ENCODE measurements around the gene P4HB.

The P4HB gene

DNA sequence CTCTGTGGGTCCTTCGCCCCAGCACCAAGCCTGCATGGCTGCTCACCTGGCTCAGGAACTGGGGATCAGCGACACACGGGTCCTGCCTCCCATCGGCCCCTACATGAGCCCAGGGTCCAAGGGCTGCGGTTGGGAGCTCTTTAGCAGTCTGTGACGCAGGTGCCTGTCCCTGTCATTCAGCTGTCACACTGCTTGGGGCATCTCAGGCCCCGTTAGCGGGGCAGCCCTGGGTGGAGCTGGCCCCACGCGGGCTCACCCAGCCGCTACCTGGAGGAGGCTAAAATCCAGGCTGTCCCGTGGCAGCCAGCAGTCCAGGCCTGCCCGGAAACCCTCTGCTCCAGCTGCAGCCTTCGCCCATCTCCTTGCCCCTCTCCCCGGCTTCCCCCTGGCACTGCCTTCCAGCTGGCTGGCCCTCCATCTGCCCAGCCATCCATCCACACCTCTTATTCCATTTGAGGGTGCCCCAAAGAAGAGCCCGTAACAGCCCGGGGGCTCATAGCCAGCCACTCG, 53.1 kb downstream of the P4HB start:
- no peak for DNase-seq

DNA sequence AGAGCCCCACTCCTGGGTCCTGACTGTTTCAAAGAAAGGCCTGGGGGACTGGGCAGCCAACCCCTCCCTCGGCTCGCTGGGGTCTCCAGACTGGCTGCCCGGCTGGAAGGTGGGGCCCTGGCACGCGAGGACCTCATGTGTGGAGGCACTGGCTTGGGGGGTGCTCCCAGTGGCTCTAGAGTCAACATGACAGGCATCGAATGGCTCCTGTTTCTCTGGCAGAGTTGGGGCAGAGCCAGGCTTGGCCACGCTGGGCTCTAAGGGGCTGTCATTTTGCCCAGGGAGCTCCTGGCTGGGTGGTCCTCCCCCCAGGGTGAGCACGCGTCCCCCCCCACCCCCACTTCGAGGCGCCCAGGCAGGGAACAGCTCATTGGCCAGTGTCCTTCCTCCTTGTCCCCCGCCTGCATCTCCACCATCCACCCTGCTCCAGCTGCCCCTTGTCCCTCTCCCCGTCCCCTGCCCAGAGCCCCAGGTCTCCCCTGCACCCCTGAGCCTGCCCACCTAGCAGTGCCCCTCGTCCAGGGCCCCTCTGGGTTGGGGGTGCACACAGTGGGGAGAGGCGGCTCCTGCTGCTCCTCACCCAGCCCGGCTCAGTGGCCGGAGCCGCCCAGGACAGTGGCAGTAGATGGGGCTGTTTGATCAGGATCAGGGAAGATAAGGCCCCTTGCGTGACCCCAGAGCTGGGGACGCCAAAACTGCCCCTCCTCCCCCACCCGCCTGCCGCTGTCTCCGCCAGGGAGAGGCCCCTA, 53.7 kb downstream of the P4HB start:
- DNase-seq = no peak

DNA sequence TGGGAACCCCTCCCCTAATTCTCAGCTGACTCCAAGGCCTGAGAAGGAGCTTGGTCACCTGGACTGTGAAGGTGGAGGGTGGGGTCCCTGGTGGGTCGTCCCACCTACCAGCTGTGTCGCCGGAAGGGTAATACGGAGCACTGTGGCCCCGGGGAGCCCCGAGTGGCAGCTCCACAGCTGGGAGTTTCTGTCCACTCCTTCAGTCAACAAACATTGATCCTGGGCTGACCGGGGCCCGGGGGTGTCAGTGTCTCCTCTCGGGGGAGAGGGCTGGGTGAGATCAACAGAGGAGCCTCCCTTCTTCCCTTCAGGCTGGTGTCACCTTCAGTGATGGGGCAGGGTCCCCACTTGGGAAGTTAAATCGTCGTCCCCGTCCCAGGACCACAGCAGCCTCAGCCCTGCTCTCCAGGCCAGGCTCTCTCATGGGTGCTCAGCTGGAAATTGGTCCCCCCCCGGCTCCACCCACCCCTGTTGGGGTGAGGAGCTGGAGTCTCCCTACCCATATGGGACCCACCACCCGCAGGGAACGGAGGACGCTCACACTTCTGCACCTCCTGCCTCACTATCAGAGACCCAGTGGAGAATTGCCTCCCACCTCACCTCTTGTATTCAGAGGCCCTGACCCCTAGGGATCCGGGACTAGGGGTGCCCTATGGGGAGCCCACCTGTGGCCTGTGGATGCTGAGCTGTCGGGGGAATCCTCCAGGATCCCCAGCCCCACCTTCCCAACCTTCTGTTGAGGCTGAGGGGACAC, 54.5 kb downstream of the P4HB start:
- no peak for DNase-seq

DNA sequence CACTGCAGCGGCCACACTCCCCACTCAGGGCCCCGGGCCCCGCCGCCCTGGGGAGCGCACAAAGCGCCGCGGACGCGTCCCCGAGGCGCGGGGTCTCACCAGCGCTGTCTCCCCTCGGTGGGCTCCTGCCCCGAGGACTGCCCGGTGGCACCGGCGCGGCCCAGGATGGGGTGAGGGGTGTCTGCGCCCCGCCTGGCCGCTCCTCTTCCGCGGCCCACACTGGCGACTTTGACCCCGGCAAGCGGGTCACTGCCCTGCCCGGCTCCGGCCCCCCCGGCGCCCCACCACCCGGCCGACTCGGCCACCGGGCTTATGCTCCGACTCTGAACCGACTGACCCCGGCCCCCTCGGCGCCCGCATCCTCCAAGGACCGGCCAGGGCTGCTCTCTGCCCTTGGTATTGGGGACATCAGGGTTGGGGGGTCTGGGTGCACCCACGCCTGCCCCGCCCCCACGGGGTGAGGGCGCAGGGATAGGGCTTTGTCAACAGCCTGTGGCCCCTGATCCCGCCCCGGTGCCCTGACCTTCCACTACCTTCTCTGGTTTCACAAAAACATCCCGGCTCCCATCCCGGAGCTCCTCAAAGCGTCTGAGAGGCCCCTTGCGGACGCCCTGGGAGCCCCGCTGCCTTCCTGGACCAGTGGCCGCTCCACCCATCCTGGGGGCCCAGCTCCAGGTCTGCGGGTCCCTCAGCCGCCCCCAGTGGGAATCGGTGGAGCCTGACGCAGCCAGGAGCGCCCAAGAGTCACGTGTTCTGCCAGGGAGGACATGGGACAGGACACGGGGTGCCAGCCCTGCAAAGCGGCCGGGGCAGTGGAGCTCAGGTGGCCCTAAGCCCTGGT, 55.6 kb downstream of the P4HB start:
- no peak for DNase-seq

DNA sequence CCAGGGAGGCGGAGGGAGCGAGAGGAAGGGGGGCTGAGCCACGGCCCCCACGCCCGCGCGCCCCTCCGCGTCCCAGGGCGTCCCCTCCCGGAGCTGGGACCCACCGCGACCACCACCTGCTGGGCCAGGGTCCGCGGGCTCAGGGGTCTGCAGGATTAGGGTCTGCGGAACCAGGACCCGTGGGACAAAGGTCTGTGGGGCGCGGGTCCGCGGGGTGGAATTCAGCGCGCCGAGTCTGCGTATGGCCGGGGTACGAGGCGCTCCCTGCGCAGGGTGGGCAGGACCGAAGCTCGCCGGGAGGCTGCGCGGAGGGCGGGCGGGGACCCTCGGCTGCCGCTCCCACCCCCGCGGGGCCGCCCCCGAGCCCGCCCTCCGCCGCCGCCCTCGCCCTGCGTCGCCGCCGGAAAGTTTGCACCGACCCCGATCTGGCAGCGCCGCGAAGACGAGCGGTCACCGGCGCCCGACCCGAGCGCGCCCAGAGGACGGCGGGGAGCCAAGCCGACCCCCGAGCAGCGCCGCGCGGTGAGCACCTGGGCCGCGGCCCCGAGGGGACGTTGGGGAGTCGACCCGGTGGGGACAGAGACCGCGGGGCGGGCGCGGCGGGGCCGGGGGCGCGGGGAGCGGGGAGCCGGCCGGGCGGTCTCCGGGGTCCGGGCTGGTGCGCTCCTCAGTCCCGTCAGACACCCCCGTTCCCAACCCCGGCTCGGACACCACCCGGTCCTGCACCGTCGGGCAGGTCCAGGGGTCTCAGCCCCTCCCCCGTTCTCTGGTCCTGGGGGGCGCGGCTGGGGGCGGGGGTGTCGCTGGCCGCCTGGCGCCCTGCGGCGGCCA, 56.4 kb downstream of the P4HB start, which contains the start of gene GCGR:
TSS of gene GCGR (plus strand) at position 423 of the 831 bp plus-strand sequence. CDS start 4,869 bp downstream, outside the sequence.
- no peak for DNase-seq

DNA sequence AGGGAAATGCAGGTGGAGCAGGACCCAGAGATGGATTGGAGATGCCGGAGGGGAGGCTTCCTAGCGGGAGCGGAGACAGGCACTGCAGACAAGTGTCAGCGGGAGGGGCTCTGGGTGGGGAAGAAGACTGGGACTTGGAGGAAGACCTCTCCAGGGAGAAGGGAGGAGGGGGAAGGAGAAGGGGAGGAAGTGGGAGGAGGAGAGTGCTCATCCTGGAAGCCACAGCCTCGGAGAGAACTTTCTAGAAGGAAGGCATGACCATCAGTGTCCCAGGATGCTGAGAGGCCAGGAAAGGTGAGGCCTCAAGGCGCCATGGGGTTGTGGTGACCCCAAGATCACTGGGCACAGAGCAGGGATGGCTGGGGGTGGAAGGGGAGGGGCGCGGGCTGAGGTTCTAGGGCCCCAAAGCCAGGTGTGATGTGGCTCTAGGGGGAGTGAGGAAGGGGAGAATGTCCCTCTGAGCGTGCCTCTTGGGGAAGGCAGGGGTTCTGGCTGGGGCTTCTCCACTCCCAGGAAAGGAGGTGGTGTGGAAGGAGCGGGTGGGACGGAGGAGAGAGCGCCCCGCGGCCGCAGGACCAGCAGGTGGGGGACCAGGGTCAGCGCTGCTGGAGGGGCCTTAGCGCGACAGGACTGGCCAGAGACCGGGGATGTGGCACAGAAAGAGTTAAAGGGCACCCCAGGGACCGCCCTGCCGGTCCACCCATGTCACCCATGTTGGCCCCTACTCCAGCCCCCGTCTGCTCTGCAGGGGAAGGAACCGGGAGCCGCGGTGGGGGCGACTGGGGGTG, 57.3 kb downstream of the P4HB start:
- no peak for DNase-seq

DNA sequence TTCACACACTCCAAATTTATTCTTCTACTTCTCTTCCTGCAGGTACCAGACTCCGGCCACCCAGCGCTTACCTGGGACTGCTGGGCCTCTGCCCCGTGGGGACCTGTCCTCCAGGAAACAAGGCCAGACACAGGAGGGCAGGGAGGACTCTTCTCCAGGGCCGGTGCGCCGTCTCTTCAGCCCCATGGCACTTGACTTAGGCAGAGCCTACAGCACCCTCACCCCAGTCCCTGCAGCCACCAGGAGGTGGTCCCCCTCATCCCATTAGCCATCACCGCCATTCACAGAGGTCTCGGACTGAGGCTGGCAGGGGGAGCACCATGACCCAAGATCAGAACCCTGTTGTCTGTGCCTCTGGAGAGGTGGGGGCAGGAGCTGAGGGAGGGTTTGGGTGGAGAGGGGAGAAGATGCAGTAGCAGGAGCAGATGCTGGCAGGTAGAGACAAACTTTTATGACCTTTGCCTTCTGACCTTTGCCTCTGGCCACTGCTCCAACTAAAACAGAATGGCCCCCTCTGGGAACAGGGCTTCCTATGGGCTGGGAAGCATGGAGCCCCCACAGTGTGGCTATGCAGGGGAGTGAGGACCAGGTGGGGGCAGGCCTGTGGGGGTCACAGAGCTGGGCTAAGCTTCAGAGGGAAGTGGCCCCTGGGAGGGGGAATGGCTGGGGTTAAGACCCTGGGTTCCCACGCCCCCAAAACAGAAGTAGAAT, 58.1 kb downstream of the P4HB start:
- no peak for DNase-seq

DNA sequence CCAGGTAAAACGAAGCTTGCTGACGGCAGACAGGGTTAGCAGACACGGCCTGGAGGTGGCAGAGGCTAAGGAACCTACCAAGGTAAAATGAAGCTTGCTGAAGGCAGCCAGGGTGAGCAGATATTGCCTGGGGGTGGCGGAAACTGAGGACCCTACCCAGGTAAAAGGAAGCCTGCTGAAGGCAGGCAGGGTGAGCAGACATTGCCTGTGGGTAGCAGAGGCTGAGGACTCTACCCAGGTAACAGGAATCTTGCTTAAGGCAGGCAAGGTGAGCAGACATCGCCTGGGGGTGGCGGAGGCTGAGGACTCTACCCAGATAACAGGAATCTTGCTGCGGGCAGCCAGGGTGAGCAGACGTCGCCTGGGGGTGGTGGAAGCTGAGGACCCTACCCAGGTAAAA, 59.0 kb downstream of the P4HB start:
- no peak for DNase-seq

DNA sequence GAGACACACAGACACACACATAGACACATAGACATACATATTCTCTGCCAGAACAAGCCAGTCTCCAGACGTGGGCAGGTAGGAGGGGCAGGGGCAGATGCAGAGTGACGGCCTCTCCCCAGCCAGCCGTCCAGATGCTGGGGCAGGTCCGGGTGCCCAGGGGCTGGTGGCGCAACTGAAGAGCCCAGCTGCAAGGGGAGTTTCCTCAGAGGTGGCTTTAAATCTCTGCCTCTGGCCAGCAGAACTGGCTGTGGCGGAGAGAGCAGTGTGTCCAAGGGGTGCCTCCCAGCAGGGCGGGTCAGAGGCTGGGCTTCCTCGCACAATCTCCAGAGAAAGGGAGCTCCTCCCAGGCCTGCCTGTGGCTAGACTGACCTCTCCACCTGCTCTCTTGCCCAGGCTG, 65.8 kb downstream of the P4HB start:
- DNase-seq = no peak

DNA sequence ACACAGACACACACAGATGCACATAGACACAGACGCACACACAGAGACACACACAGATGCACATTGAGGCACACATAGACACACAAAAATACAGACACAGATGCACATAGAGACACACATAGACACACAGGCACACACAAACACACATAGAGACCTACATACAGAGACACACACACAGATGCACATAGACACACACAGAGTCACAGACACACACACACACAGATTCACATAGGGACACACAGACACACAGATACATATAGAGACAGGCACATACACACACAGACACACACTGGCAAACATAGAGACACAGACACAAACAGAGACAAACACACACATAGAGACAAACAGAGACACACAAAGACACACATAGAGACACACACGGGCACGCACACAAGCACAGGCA, 66.3 kb downstream of the P4HB start:
- no peak for DNase-seq

All from NCI-H1930 (cell line).